Fibroblast of lung (primary cell): ENCODE results near the gene CREB3.

Source experiments
- CTCF ChIP-seq, 2 donors: IDR thresholded peaks in 1 of 2; conservative IDR thresholded peaks in 1 of 2; 1 replicate in 1 of 2; 2 replicates in 1 of 2; pipeline ENCODE4 v1.5.1; 2011 to 2012; ENCODE audit warnings: low read length in 2 of 2, control low read depth in 1 of 2, inconsistent platforms in 1 of 2, low read depth in 1 of 2, mild to moderate bottlenecking in 1 of 2
- EZH2 ChIP-seq: IDR thresholded peaks from 2 replicates; pipeline ENCODE4 v1.5.1; 2012; ENCODE audit warnings: low read length, control low read depth, mild to moderate bottlenecking; ENCODE audit errors: missing control alignments

DNA sequence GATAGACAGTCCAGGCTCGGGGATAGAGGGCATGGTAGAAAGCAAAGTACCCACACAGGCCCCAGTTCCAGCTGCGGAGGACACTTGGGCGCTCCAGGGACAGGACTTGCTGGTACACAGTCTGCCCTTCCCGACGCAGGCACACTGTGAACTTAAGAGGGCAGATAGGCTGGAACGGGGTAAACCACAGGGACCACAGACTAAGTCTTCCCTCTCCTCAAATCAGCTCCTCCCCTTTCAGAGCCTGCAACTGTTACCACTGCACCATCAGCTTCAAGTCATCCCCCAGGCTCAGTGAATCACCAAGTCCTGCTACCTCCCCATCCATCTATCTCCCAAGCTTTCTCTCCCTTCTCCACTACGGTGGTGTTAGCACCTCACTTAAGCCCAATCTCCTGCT, 9.3 kb downstream of the CREB3 start:
- TF ChIP-seq CTCF (conservative IDR thresholded peaks at IDR 0.05 in 1 of 2, IDR thresholded peaks at IDR 0.05 in 1 of 2; ENCODE audit: low read depth in 1 of 2, low read length in 2 of 2) (no peak), EZH2 (no peak)
